Hepatocyte (in vitro differentiated cells): ENCODE measurements around the gene LRRIQ1.

Experiments
- EZH2 ChIP-seq: fragments of 200-600 bp; sonication (generic); IDR thresholded peaks from 2 replicates; pipeline ENCODE4 v1.6.1; 2016; ENCODE audit warnings: antibody characterized with exemption, mild to moderate bottlenecking, borderline replicate concordance
- EZH2phosphoT487 ChIP-seq: fragments of 200-600 bp; sonication (generic); IDR thresholded peaks from one replicate; pipeline ENCODE4 v1.6.1; 2018; ENCODE audit warnings: antibody characterized with exemption, mild to moderate bottlenecking, low read depth, moderate library complexity; ENCODE audit not compliant: unreplicated experiment, severe bottlenecking
- TF ChIP-seq, protein P1 (sequence below): fragments of 200-600 bp; sonication (generic); IDR thresholded peaks from 2 replicates; pipeline ENCODE4 v1.5.1; 2016; ENCODE audit warnings: antibody characterized with exemption, mild to moderate bottlenecking; ENCODE audit not compliant: poor library complexity

DNA sequence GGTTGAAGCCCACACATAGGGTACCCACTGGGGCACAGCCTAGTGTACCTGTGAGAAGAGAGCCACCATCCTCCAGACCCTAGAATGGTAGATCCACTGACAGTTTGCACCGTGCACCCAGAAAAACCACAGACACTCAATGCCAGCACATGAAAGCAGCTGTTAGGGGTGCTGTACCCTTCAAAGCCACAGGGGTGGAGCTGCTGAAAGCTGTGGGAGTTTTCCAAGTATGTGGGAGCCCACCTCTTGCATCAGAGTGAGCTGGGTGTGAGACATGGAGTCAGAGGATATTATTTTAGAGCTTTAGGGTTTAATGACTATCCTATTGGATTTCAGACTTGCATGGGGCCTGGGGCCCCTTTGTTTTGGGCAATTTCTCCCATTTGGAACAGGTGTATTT, 30.5 kb upstream of the LRRIQ1 start:
- TF ChIP-seq, protein P1, sequence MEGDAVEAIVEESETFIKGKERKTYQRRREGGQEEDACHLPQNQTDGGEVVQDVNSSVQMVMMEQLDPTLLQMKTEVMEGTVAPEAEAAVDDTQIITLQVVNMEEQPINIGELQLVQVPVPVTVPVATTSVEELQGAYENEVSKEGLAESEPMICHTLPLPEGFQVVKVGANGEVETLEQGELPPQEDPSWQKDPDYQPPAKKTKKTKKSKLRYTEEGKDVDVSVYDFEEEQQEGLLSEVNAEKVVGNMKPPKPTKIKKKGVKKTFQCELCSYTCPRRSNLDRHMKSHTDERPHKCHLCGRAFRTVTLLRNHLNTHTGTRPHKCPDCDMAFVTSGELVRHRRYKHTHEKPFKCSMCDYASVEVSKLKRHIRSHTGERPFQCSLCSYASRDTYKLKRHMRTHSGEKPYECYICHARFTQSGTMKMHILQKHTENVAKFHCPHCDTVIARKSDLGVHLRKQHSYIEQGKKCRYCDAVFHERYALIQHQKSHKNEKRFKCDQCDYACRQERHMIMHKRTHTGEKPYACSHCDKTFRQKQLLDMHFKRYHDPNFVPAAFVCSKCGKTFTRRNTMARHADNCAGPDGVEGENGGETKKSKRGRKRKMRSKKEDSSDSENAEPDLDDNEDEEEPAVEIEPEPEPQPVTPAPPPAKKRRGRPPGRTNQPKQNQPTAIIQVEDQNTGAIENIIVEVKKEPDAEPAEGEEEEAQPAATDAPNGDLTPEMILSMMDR, result no peak
- TF ChIP-seq EZH2phosphoT487, result no peak
- no peak for TF ChIP-seq EZH2
